ENCODE measurements around the gene NRIP3.
A peak's percentile ranks its signal among the peaks of the same experiment; 100 is the strongest.

NRIP3 gene

GRCh38 chr11:9020916-9021315, 17.1 kb upstream of the NRIP3 start:
- no peak for DNase-seq (ENCODE audit: low read depth)
- TF ChIP-seq CTCF (conservative IDR thresholded peaks at IDR 0.05; ENCODE audit: control insufficient read depth, insufficient read depth, low read depth, low read length), result no peak
- H3K4me3 ChIP-seq (ENCODE audit: control insufficient read depth, low read depth, low read length), result no peak overlapping the region

- no peak for TF ChIP-seq CTCF (conservative IDR thresholded peaks at IDR 0.05; ENCODE audit: control insufficient read depth, insufficient read depth, low read depth, low read length)
- DNase-seq (ENCODE audit: low read depth), result no peak
- no peak overlapping the region for H3K4me3 ChIP-seq (ENCODE audit: control insufficient read depth, low read depth, low read length)
These were observed 16.1 kb upstream of the NRIP3 start for GRCh38 chr11:9019861-9020260.

- peak; percentile 71 for DNase-seq (ENCODE audit: low read depth)
- no peak for TF ChIP-seq CTCF (conservative IDR thresholded peaks at IDR 0.05; ENCODE audit: control insufficient read depth, insufficient read depth, low read depth, low read length)
- H3K4me3 ChIP-seq (ENCODE audit: control insufficient read depth, low read depth, low read length), result no peak overlapping the region
These were observed 14.0 kb upstream of the NRIP3 start for GRCh38 chr11:9017773-9018172.

GRCh38 chr11:9016916-9017642, 13.3 kb upstream of the NRIP3 start:
- H3K4me3 ChIP-seq (ENCODE audit: control insufficient read depth, low read depth, low read length), result no peak overlapping the region
- DNase-seq (ENCODE audit: low read depth), result no peak
- TF ChIP-seq CTCF (conservative IDR thresholded peaks at IDR 0.05; ENCODE audit: control insufficient read depth, insufficient read depth, low read depth, low read length), result no peak

GRCh38 chr11:9015677-9016076, 11.9 kb upstream of the NRIP3 start:
- peak; percentile 75 for TF ChIP-seq CTCF (conservative IDR thresholded peaks at IDR 0.05; ENCODE audit: control insufficient read depth, insufficient read depth, low read depth, low read length)
- H3K4me3 ChIP-seq (ENCODE audit: control insufficient read depth, low read depth, low read length), result no peak overlapping the region
- DNase-seq (ENCODE audit: low read depth), result peak; percentile 83

- DNase-seq (ENCODE audit: low read depth), result no peak
- no peak overlapping the region for H3K4me3 ChIP-seq (ENCODE audit: control insufficient read depth, low read depth, low read length)
- TF ChIP-seq CTCF (conservative IDR thresholded peaks at IDR 0.05; ENCODE audit: control insufficient read depth, insufficient read depth, low read depth, low read length), result no peak
These were observed 11.0 kb upstream of the NRIP3 start for GRCh38 chr11:9014826-9015225.
